ENCODE measurements around the gene PHKA2.

PHKA2 gene

GRCh38 chrX:18873189-18873791, 110.6 kb downstream of the PHKA2 start:
- H3K4me3 ChIP-seq (ENCODE audit: low read depth, low read length) = no peak overlapping the region
- no peak for DNase-seq (ENCODE audit: low read depth)
- TF ChIP-seq, protein P1, sequence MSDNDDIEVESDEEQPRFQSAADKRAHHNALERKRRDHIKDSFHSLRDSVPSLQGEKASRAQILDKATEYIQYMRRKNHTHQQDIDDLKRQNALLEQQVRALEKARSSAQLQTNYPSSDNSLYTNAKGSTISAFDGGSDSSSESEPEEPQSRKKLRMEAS (IDR thresholded peaks at IDR 0.05; ENCODE audit: low read depth, low read length) = no peak
- TF ChIP-seq POLR2A (IDR thresholded peaks at IDR 0.05; ENCODE audit: extremely low read depth, insufficient read length) (no peak), MYC (IDR thresholded peaks at IDR 0.05; ENCODE audit: low read depth, low read length) (no peak), CTCF (IDR thresholded peaks at IDR 0.05; ENCODE audit: low read depth, low read length) (no peak)

DNA sequence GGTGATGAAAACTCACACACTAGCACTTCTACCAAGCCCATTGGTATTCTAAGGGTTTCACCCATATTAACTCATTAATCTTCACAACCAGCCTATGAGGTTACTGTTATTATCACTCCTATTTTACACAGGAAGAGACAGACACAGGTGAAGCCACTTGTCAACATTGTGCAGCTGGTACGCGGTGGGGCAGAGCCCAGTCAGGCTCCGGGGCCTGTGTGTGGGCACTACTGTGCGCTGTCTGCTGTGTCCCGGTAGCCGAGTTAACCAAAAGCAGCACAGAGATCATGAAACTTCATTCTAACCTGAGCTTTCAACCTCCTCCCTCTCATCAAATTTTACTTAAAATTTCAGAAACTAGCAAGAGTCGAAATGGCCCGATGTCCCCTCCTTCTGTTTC, 111.3 kb downstream of the PHKA2 start:
- TF ChIP-seq CTCF (IDR thresholded peaks at IDR 0.05; ENCODE audit: low read depth, low read length) = no peak
- no peak for TF ChIP-seq MYC (IDR thresholded peaks at IDR 0.05; ENCODE audit: low read depth, low read length)
- H3K4me3 ChIP-seq (ENCODE audit: low read depth, low read length) = no peak overlapping the region
- no peak for DNase-seq (ENCODE audit: low read depth)

GRCh38 chrX:18871970-18872369, 111.9 kb downstream of the PHKA2 start:
- no peak overlapping the region for H3K4me3 ChIP-seq (ENCODE audit: low read depth, low read length)
- TF ChIP-seq, protein P1 (IDR thresholded peaks at IDR 0.05; ENCODE audit: low read depth, low read length) = no peak
- TF ChIP-seq CTCF (IDR thresholded peaks at IDR 0.05; ENCODE audit: low read depth, low read length) (no peak), MYC (IDR thresholded peaks at IDR 0.05; ENCODE audit: low read depth, low read length) (no peak), POLR2A (IDR thresholded peaks at IDR 0.05; ENCODE audit: extremely low read depth, insufficient read length) (no peak)
- no peak for DNase-seq (ENCODE audit: low read depth)

DNA sequence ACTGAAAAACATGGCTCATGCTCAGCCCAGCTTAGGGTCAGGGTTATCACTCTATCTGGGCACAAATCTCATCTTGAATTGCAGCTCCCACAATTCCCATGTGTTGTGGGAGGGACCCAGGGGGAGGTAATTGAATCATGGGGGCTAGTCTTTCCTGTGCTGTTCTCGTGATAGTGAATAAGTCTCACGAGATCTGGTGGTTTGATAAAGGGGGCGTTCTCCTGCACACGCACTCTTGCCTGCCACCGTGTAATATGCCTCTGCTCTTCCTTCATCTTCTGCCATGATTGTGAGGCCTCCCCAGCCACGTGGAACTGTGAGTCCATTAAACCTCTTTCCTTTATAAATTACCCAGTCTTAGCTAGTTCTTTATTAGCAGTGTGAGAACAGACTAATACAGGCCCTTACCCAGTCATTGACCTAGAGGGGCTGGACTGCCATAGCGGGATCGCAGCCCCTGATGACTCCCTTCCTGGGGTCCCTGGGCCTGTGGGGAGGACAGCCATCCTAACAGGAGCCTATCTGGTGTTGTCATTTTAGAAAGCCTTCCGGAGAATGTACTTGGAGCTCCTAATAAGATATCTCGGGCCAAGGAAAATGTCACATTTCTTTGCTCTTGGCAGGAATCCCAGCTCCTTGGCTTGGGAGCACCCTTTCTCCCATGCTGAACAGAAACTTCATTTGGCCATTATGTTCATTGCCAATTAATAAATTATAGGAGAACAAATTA, 112.6 kb downstream of the PHKA2 start:
- TF ChIP-seq, protein P1 (IDR thresholded peaks at IDR 0.05; ENCODE audit: low read depth, low read length) = no peak
- TF ChIP-seq MYC (IDR thresholded peaks at IDR 0.05; ENCODE audit: low read depth, low read length) (no peak), CTCF (IDR thresholded peaks at IDR 0.05; ENCODE audit: low read depth, low read length) (no peak), POLR2A (IDR thresholded peaks at IDR 0.05; ENCODE audit: extremely low read depth, insufficient read length) (no peak)
- no peak overlapping the region for H3K4me3 ChIP-seq (ENCODE audit: low read depth, low read length)
- DNase-seq (ENCODE audit: low read depth) = no peak

- TF ChIP-seq MYC (IDR thresholded peaks at IDR 0.05; ENCODE audit: low read depth, low read length) (no peak), POLR2A (IDR thresholded peaks at IDR 0.05; ENCODE audit: extremely low read depth, insufficient read length) (no peak), CTCF (IDR thresholded peaks at IDR 0.05; ENCODE audit: low read depth, low read length) (no peak)
- TF ChIP-seq, protein P1 (IDR thresholded peaks at IDR 0.05; ENCODE audit: low read depth, low read length) = no peak
- H3K4me3 ChIP-seq (ENCODE audit: low read depth, low read length) = no peak overlapping the region
- DNase-seq (ENCODE audit: low read depth) = no peak
Observed at GRCh38 chrX:18864390-18864920, 119.5 kb downstream of the PHKA2 start.

Data from NB4 (cell line).